GM23338 (cell line): ENCODE measurements around the gene IL36RN. TPM values are rescaled to one million over a fixed set of nuclear protein-coding genes. Genes with fewer than 3 reads are reported as not detected.

Experiments
- ATAC-seq: fragments of 200-7000 bp; cut with Tn5 transposase; 3 replicates; pipeline ENCODE4 v1.9.1; 2020
- DNase-seq: peaks from one replicate; pipeline ENCODE4 v3.0.0-alpha.2; 2015; ENCODE audit warnings: low spot score
- H2AFZ ChIP-seq: fragments of 200-600 bp; sonication (generic); 2 replicates; pipeline ENCODE4 v1.8.0; 2016; ENCODE audit warnings: antibody characterized with exemption, mild to moderate bottlenecking, moderate library complexity
- H3F3A ChIP-seq: fragments of 200-600 bp; sonication (generic); replicated peaks from 2 replicates; pipeline ENCODE4 v1.8.0; 2017; ENCODE audit warnings: antibody characterized with exemption, mixed run types, low read depth
- H3K27ac ChIP-seq: fragments of 200-600 bp; sonication (generic); 2 replicates; pipeline ENCODE4 v1.6.1; 2016; ENCODE audit warnings: low read depth
- H3K27me3 ChIP-seq: fragments of 200-600 bp; sonication (generic); 2 replicates; pipeline ENCODE4 v1.8.0; 2016; ENCODE audit warnings: mild to moderate bottlenecking, mixed run types, moderate library complexity; ENCODE audit not compliant: insufficient read depth
- H3K36me3 ChIP-seq: fragments of 200-600 bp; sonication (generic); 2 replicates; pipeline ENCODE4 v1.8.0; 2016; ENCODE audit warnings: mild to moderate bottlenecking; ENCODE audit not compliant: insufficient read depth
- H3K4me1 ChIP-seq: fragments of 200-600 bp; sonication (generic); 2 replicates; pipeline ENCODE4 v1.8.0; 2016; ENCODE audit warnings: mild to moderate bottlenecking, moderate library complexity; ENCODE audit not compliant: insufficient read depth
- H3K4me2 ChIP-seq: fragments of 200-600 bp; sonication (generic); 2 replicates; pipeline ENCODE4 v1.7.1; 2017; ENCODE audit warnings: mixed run types
- H3K4me3 ChIP-seq: fragments of 200-600 bp; sonication (generic); 2 replicates; pipeline ENCODE4 v1.6.1; 2016; ENCODE audit warnings: mixed run types
- H3K79me2 ChIP-seq: fragments of 200-600 bp; sonication (generic); replicated peaks from 2 replicates; pipeline ENCODE4 v1.8.0; 2017; ENCODE audit warnings: mild to moderate bottlenecking; ENCODE audit not compliant: insufficient read depth
- H3K9me2 ChIP-seq: fragments of 200-600 bp; sonication (generic); 2 replicates; pipeline ENCODE4 v1.8.0; 2017; ENCODE audit not compliant: insufficient read depth
- H4K20me1 ChIP-seq: fragments of 200-600 bp; sonication (generic); replicated peaks from 2 replicates; pipeline ENCODE4 v1.8.0; 2017; ENCODE audit warnings: mild to moderate bottlenecking; ENCODE audit not compliant: insufficient read depth
- H3K27ac Mint-ChIP-seq: 2 replicates; pipeline ENCODE4 v1.8.0; 2020; ENCODE audit warnings: inconsistent platforms, mild to moderate bottlenecking, moderate library complexity, mixed read lengths
- H3K27me3 Mint-ChIP-seq: 3 replicates; pipeline ENCODE4 v1.8.0; 2022; ENCODE audit warnings: low read depth, mild to moderate bottlenecking, moderate library complexity, mixed read lengths, inconsistent platforms; ENCODE audit not compliant: insufficient read depth, poor library complexity
- H3K36me3 Mint-ChIP-seq: 3 replicates; pipeline ENCODE4 v1.8.0; 2021; ENCODE audit warnings: low read depth, mild to moderate bottlenecking, inconsistent platforms, moderate library complexity, mixed read lengths
- H3K4me1 Mint-ChIP-seq: 3 replicates; pipeline ENCODE4 v1.8.0; 2020; ENCODE audit warnings: mild to moderate bottlenecking, inconsistent platforms, mixed read lengths
- H3K4me3 Mint-ChIP-seq: 3 replicates; pipeline ENCODE4 v1.8.0; 2021; ENCODE audit warnings: moderate library complexity, mild to moderate bottlenecking, inconsistent platforms, mixed read lengths
- H3K9me3 Mint-ChIP-seq: 3 replicates; pipeline ENCODE4 v1.8.0; 2020; ENCODE audit warnings: moderate library complexity, mild to moderate bottlenecking, inconsistent platforms, mixed read lengths
- ETS1 ChIP-seq: IDR thresholded peaks from 2 replicates; pipeline ENCODE4 v1.6.1; 2016; ENCODE audit warnings: antibody characterized with exemption
- EZH2 ChIP-seq: fragments of 200-600 bp; sonication (generic); IDR thresholded peaks from one replicate; pipeline ENCODE4 v1.8.0; 2017; ENCODE audit warnings: antibody characterized with exemption, mild to moderate bottlenecking, low read depth; ENCODE audit not compliant: unreplicated experiment
- EZH2phosphoT487 ChIP-seq: fragments of 200-600 bp; sonication (generic); IDR thresholded peaks from one replicate; pipeline ENCODE4 v1.8.1; 2018; ENCODE audit warnings: antibody characterized with exemption; ENCODE audit not compliant: unreplicated experiment
- JUNB ChIP-seq: IDR thresholded peaks from one replicate; pipeline ENCODE4 v1.6.1; 2016; ENCODE audit warnings: antibody characterized with exemption; ENCODE audit not compliant: unreplicated experiment
- STAT1 ChIP-seq: IDR thresholded peaks from one replicate; pipeline ENCODE4 v1.6.1; 2016; ENCODE audit warnings: antibody characterized with exemption; ENCODE audit not compliant: unreplicated experiment
- ZNF114 ChIP-seq: fragments of 250-450 bp; sonication (Bioruptor Pico); IDR thresholded peaks from 2 replicates; pipeline ENCODE4 v1.5.0; 2020; ENCODE audit warnings: mild to moderate bottlenecking, moderate library complexity
- ZNF331 ChIP-seq: fragments of 250-450 bp; sonication (Bioruptor Pico); IDR thresholded peaks from 2 replicates; pipeline ENCODE4 v1.5.0; 2020; ENCODE audit warnings: low read depth, mild to moderate bottlenecking, moderate library complexity
- ZNF462 ChIP-seq: fragments of 250-450 bp; sonication (Bioruptor Pico); IDR thresholded peaks from 2 replicates; pipeline ENCODE4 v1.5.0; 2020; ENCODE audit warnings: mild to moderate bottlenecking, moderate library complexity
- polyA plus RNA-seq: library from polyadenylated mRNA; unstranded; fragments of >200 nt; fragmentation: Nextera tagmentation; extraction: Ambion mirVana; gene quantifications from 2 replicates; pipeline ENCODE4 v1.2.1, GENCODE V29; 2016
- total RNA-seq: library from RNA; depleted of rRNA; stranded (reverse); fragments of >200 nt; shearing (Covaris generic); gene quantifications from 2 replicates; pipeline ENCODE4 v1.2.3, GENCODE V29; 2014

Gene IL36RN
- total and polyA plus RNA-seq, 2 experiments from 2014 or later = not detected

- Mint-ChIP-seq H3K27ac (no peak overlapping the region), H3K4me1 (no peaks in the 10 kb centered on the region), H3K27me3 (peaks cover 4% of the 10 kb centered on the region), H3K36me3 (peaks cover 3% of the 10 kb centered on the region; the same call in 1 of the 3 replicates), H3K4me3 (no peak overlapping the region), H3K9me3 (peaks cover 15% of the 10 kb centered on the region)
- H3K4me3 ChIP-seq = no peak overlapping the region
- H4K20me1 ChIP-seq = no peaks in the 10 kb centered on the region
- TF ChIP-seq ETS1 = no peak
- TF ChIP-seq STAT1 = no peak
- no peak for TF ChIP-seq ZNF331
- no peak for TF ChIP-seq EZH2
- no peak for TF ChIP-seq ZNF114 (CRISPR knock-in tag)
- H3K36me3 ChIP-seq = no peaks in the 10 kb centered on the region
- no peaks in the 10 kb centered on the region for H3K4me1 ChIP-seq
- H3K4me2 ChIP-seq = no peak overlapping the region
- ATAC-seq (no peak), DNase-seq (no peak)
- no peaks in the 10 kb centered on the region for H3F3A ChIP-seq
- H3K79me2 ChIP-seq = no peaks in the 10 kb centered on the region
- H2AFZ ChIP-seq = no peak overlapping the region
- 0 out of 2 replicates have a peak, but pooled peaks cover 4% of the 10 kb centered on the region for H3K9me2 ChIP-seq
- no peak overlapping the region for H3K27ac ChIP-seq
- H3K27me3 ChIP-seq = no peaks in the 10 kb centered on the region
Measured at GRCh38 chr2:113014067-113014466, 44.9 kb upstream of the IL36RN start.

GRCh38 chr2:113015042-113015441, 44.0 kb upstream of the IL36RN start:
- H3K27me3 ChIP-seq = no peaks in the 10 kb centered on the region
- no peak for DNase-seq
- ATAC-seq = no peak
- H3K9me3 Mint-ChIP-seq = peaks cover 18% of the 10 kb centered on the region
- H4K20me1 ChIP-seq = no peaks in the 10 kb centered on the region
- TF ChIP-seq EZH2phosphoT487 = no peak
- TF ChIP-seq EZH2 = no peak
- TF ChIP-seq ZNF331 = no peak
- peaks cover 3% of the 10 kb centered on the region; the same call in 1 of the 3 replicates for H3K36me3 Mint-ChIP-seq
- no peaks in the 10 kb centered on the region for H3K79me2 ChIP-seq
- H3K36me3 ChIP-seq = no peaks in the 10 kb centered on the region
- 0 out of 2 replicates have a peak, but pooled peaks cover 4% of the 10 kb centered on the region for H3K9me2 ChIP-seq
- no peaks in the 10 kb centered on the region; the same call in 2 of the 3 replicates for H3K4me1 Mint-ChIP-seq
- H3K4me1 ChIP-seq = no peaks in the 10 kb centered on the region
- H3K4me2 ChIP-seq = no peak overlapping the region
- H2AFZ ChIP-seq = no peak overlapping the region
- H3K27me3 Mint-ChIP-seq = peaks cover 5% of the 10 kb centered on the region
- no peak overlapping the region for H3K4me3 ChIP-seq
- H3K4me3 Mint-ChIP-seq = no peak overlapping the region
- no peak overlapping the region for H3K27ac ChIP-seq
- H3K27ac Mint-ChIP-seq = no peak overlapping the region
- no peaks in the 10 kb centered on the region for H3F3A ChIP-seq

GRCh38 chr2:113015655-113016054, 43.3 kb upstream of the IL36RN start:
- Histone ChIP-seq H3F3A (no peaks in the 10 kb centered on the region), H3K4me1 (no peaks in the 10 kb centered on the region), H3K79me2 (no peaks in the 10 kb centered on the region), H3K36me3 (no peaks in the 10 kb centered on the region), H2AFZ (no peak overlapping the region), H3K9me2 (0 out of 2 replicates have a peak, but pooled peaks cover 4% of the 10 kb centered on the region), H3K27me3 (no peaks in the 10 kb centered on the region), H3K27ac (no peak overlapping the region), H3K4me3 (no peak overlapping the region), H4K20me1 (no peaks in the 10 kb centered on the region), H3K4me2 (no peak overlapping the region)
- Mint-ChIP-seq H3K4me3 (no peak overlapping the region), H3K27ac (no peak overlapping the region), H3K4me1 (no peaks in the 10 kb centered on the region; the same call in 2 of the 3 replicates), H3K9me3 (peaks cover 18% of the 10 kb centered on the region), H3K36me3 (peaks cover 3% of the 10 kb centered on the region; the same call in 1 of the 3 replicates), H3K27me3 (peaks cover 5% of the 10 kb centered on the region)
- ATAC-seq = no peak
- DNase-seq = no peak
- TF ChIP-seq JUNB = no peak
- TF ChIP-seq ZNF462 (CRISPR knock-in tag) = no peak
- no peak for TF ChIP-seq EZH2
